Smooth muscle cell (in vitro differentiated cells): Measurements from ENCODE around the gene GPR42. TPM values are rescaled to one million over a fixed set of nuclear protein-coding genes. Genes with fewer than 3 reads are reported as not detected.

Source experiments
- DNase-seq: peaks from one replicate; lab custom pipeline; 2025; ENCODE audit not compliant: unreplicated experiment; lab: John Stamatoyannopoulos, UW
- H2AFZ ChIP-seq: fragments of 200-600 bp; sonication (generic); 2 replicates; pipeline ENCODE4 v1.6.0; 2016; ENCODE audit warnings: antibody characterized with exemption, low read depth, mild to moderate bottlenecking
- H3F3A ChIP-seq: fragments of 200-600 bp; sonication (generic); 2 replicates; pipeline ENCODE4 v1.6.0; 2017; ENCODE audit warnings: antibody characterized with exemption, low read depth
- H3K27ac ChIP-seq: fragments of 200-600 bp; sonication (generic); 2 replicates; pipeline ENCODE4 v1.5.1; 2016; ENCODE audit warnings: low read depth, mild to moderate bottlenecking
- H3K27me3 ChIP-seq: fragments of 200-600 bp; sonication (generic); 2 replicates; pipeline ENCODE4 v1.6.1; 2016; ENCODE audit warnings: low read depth, mild to moderate bottlenecking
- H3K36me3 ChIP-seq: fragments of 200-600 bp; sonication (generic); 2 replicates; pipeline ENCODE4 v1.5.1; 2016; ENCODE audit warnings: low read depth
- H3K4me1 ChIP-seq: fragments of 200-600 bp; sonication (generic); 2 replicates; pipeline ENCODE4 v1.5.1; 2016; ENCODE audit warnings: low read depth
- H3K4me2 ChIP-seq: fragments of 200-600 bp; sonication (generic); 2 replicates; pipeline ENCODE4 v1.6.0; 2016; ENCODE audit warnings: mild to moderate bottlenecking
- H3K4me3 ChIP-seq: fragments of 200-600 bp; sonication (generic); 2 replicates; pipeline ENCODE4 v1.5.1; 2016; ENCODE audit warnings: mild to moderate bottlenecking
- H3K79me2 ChIP-seq: fragments of 200-600 bp; sonication (generic); 2 replicates; pipeline ENCODE4 v1.6.0; 2016; ENCODE audit warnings: low read depth, mild to moderate bottlenecking
- H3K9ac ChIP-seq: fragments of 200-600 bp; sonication (generic); 2 replicates; pipeline ENCODE4 v1.6.0; 2016; ENCODE audit warnings: low read depth
- H3K9me3 ChIP-seq: fragments of 200-600 bp; sonication (generic); replicated peaks from 2 replicates; pipeline ENCODE4 v1.5.1; 2016; ENCODE audit warnings: low read depth
- H4K20me1 ChIP-seq: fragments of 200-600 bp; sonication (generic); 2 replicates; pipeline ENCODE4 v1.6.0; 2016; ENCODE audit warnings: low read depth
- CTCF ChIP-seq: fragments of 200-600 bp; sonication (generic); IDR thresholded peaks from 2 replicates; pipeline ENCODE4 v1.5.1; 2017; ENCODE audit warnings: borderline replicate concordance, mild to moderate bottlenecking, antibody characterized with exemption; ENCODE audit not compliant: insufficient read depth, poor library complexity, severe bottlenecking
- WGBS: methylation state at CpG from one replicate; pipeline ENCODE4 v1.1.7; 2016; ENCODE audit warnings: low lambda C conversion rate; 5-methylcytosine and 5-hydroxymethylcytosine counted together
- polyA plus RNA-seq: library from polyadenylated mRNA; unstranded; fragments of >200 nt; fragmentation: Nextera tagmentation; extraction: Ambion mirVana; gene quantifications from 2 replicates; pipeline ENCODE4 v1.2.1, GENCODE V29; 2016
- total RNA-seq: library from RNA; depleted of rRNA; stranded (reverse); fragments of >200 nt; gene quantifications from 2 replicates; pipeline ENCODE4 v1.2.3, GENCODE V29; 2014

The GPR42 gene
- total and polyA plus RNA-seq, 2 experiments from 2014 or later, result not detected

- no peaks in the 10 kb centered on the region for H3K79me2 ChIP-seq
- H2AFZ ChIP-seq, result no peak overlapping the region
- no peak for DNase-seq
- TF ChIP-seq CTCF, result no peak
- H3K9ac ChIP-seq, result no peak overlapping the region
- H3K4me1 ChIP-seq, result no peaks in the 10 kb centered on the region
- no peaks in the 10 kb centered on the region for H3F3A ChIP-seq
- H3K27ac ChIP-seq, result no peak overlapping the region
- no peaks in the 10 kb centered on the region for H4K20me1 ChIP-seq
- no peak overlapping the region for H3K4me3 ChIP-seq
- no peaks in the 10 kb centered on the region for H3K9me3 ChIP-seq
- 91% methylated on average over 13 of the region's 13 CpGs for WGBS
- H3K36me3 ChIP-seq, result no peaks in the 10 kb centered on the region
- H3K4me2 ChIP-seq, result no peak overlapping the region
- no peaks in the 10 kb centered on the region for H3K27me3 ChIP-seq
These were observed 37.7 kb downstream of the GPR42 start for GRCh38 chr19:35408284-35409171.

GRCh38 chr19:35409191-35409590, 38.3 kb downstream of the GPR42 start:
- Histone ChIP-seq H3K79me2 (no peaks in the 10 kb centered on the region), H3K36me3 (no peaks in the 10 kb centered on the region), H3F3A (no peaks in the 10 kb centered on the region), H3K27me3 (no peaks in the 10 kb centered on the region), H3K4me3 (no peak overlapping the region), H3K4me1 (no peaks in the 10 kb centered on the region), H2AFZ (no peak overlapping the region), H3K9me3 (no peaks in the 10 kb centered on the region), H3K9ac (no peak overlapping the region), H4K20me1 (no peaks in the 10 kb centered on the region), H3K27ac (no peak overlapping the region), H3K4me2 (no peak overlapping the region)
- no peak for DNase-seq
- no peak for TF ChIP-seq CTCF
- WGBS, result 78% methylated on average over 5 of the region's 5 CpGs

GRCh38 chr19:35410487-35410886, 39.6 kb downstream of the GPR42 start:
- DNase-seq, result no peak

More at GRCh38 chr19:35410487-35410886, 39.6 kb downstream of the GPR42 start:
- H2AFZ ChIP-seq, result no peak overlapping the region
- H3F3A ChIP-seq, result no peaks in the 10 kb centered on the region
- no peak overlapping the region for H3K4me3 ChIP-seq
- H3K27ac ChIP-seq, result no peak overlapping the region
- H3K9ac ChIP-seq, result no peak overlapping the region
- no peaks in the 10 kb centered on the region for H3K4me1 ChIP-seq
- H3K36me3 ChIP-seq, result no peaks in the 10 kb centered on the region
- no peak overlapping the region for H3K4me2 ChIP-seq
- no peak for TF ChIP-seq CTCF
- no peaks in the 10 kb centered on the region for H4K20me1 ChIP-seq
- H3K9me3 ChIP-seq, result no peaks in the 10 kb centered on the region
- 87% methylated on average over 5 of the region's 5 CpGs for WGBS
- peaks cover 4% of the 10 kb centered on the region for H3K27me3 ChIP-seq
- H3K79me2 ChIP-seq, result no peaks in the 10 kb centered on the region
